Psoas muscle (tissue), 8 donors: ENCODE results near the gene AVEN. TPM values are rescaled to one million over a fixed set of nuclear protein-coding genes. Genes with fewer than 3 reads are reported as not detected.

ENCODE experiments used
- ATAC-seq, 4 donors: fragments of 200-7000 bp; cut with Tn5 transposase; one replicate each; pipeline ENCODE4 v1.9.1; 2020; ENCODE audit warnings: moderate library complexity in 3 of 4, mild to moderate bottlenecking in 2 of 4
- DNase-seq, 2 donors: peaks; one replicate each; pipeline ENCODE4 v3.0.0-alpha.2; 2020
- H3K27ac ChIP-seq: fragments of 200-600 bp; one replicate; pipeline ENCODE4 v1.8.0; 2022
- H3K27me3 ChIP-seq, 3 donors: fragments of 200-600 bp in 1 of 3; one replicate each; pipeline versions ENCODE4 v1.6.1 to v1.8.0; 2013 to 2022; ENCODE audit warnings: low read length in 2 of 3, mild to moderate bottlenecking in 2 of 3, moderate library complexity in 1 of 3; ENCODE audit not compliant: insufficient read depth in 3 of 3
- H3K36me3 ChIP-seq, 2 donors: fragments of 200-600 bp in 1 of 2; one replicate each; pipeline versions ENCODE4 v1.6.1 to v1.8.0; 2013 to 2022; ENCODE audit warnings: low read depth in 1 of 2, mild to moderate bottlenecking in 1 of 2, moderate library complexity in 1 of 2; ENCODE audit not compliant: insufficient read depth in 1 of 2
- H3K4me1 ChIP-seq: fragments of 200-600 bp; one replicate; pipeline ENCODE4 v1.8.0; 2022
- H3K4me3 ChIP-seq: fragments of 200-600 bp; one replicate; pipeline ENCODE4 v1.8.0; 2022; ENCODE audit warnings: mild to moderate bottlenecking
- H3K9me3 ChIP-seq: fragments of 200-600 bp; one replicate; pipeline ENCODE4 v1.8.0; 2022
- WGBS, 3 donors: extraction: QIAGEN DNeasy Blood & Tissue Kit; methylation state at CpG; one replicate each; pipeline versions ENCODE4 v1.1.6 to v1.1.7; 2013; 5-methylcytosine and 5-hydroxymethylcytosine counted together
- intact Hi-C, 2 donors: fragments of 100-400 bp; cut with DNase I; formaldehyde crosslinking; loops; one replicate each; pipeline versions ENCODE4 v1.11.0 to v1.14.2; 2022
- polyA plus RNA-seq, 3 donors: library from polyadenylated mRNA; stranded (reverse); fragments of 200-250 nt; gene quantifications; one replicate each; pipeline ENCODE4 v1.2.3, GENCODE V29; 2013
- total RNA-seq, 4 donors: library from RNA; stranded (reverse); fragmentation: NEBNext Ultra II Directional in 2 of 4; extraction: Animal tissue kit (Norgen Biotek cat#: 25700) in 2 of 4; gene quantifications; one replicate each; pipeline versions ENCODE4 v1.2.1 to v1.2.4, GENCODE V29; 2021 to 2023
- TF ChIP-seq, protein P1 (sequence below): fragments of 200-600 bp; IDR thresholded peaks from one replicate; pipeline ENCODE4 v1.8.0; 2022; ENCODE audit warnings: antibody characterized with exemption
- donor health status: healthy with polysubstance abuse.
- donor health status: DM: no; HTN: no; CAD: no; lungs with moderate emphysema.
- donor health status: Bipolar disorder and iron deficiency.
- donor health status: healthy.
- donor health status: DM: yes; HTN: yes; CAD: no.
- donor health status: DM: no; HTN: no; CAD: no.
- donor health status: DM: no; HTN: no; CAD: no.
- donor health status: DM: yes; HTN: yes; CAD: no.

Gene AVEN
- total and polyA plus RNA-seq, 7 donors = 17.2 to 30.3 (median 22.3) TPM

DNA sequence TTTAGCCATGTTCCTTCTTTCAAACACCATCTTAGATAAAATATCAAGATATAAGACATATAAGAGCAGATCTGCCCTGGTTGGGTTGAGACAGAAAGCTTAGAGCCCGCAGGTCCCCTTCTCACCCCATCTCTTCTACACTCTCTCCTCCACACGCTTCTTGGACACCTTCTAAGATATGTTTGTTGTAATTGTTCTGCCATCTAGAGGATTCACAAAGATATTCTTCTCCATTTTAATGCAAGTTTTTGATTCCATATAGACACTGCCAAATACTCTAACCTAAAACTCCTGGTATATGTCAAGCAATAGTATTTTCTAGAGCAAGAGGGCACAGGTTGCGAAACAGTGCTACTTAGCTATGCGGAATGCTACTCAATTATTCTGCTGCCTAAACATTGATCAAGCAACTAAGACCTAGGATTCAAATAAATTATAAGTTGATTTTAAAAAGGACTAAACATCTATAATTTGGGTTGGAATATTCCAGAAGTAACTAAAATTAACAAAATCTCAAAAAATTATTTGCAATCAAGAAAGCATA, 63.9 kb downstream of the AVEN start:
- peaks cover 3% of the 10 kb centered on the region for H3K4me1 ChIP-seq
- DNase-seq (no peak), ATAC-seq (no peak)
- WGBS, 3 donors = 88 to 97% (median 91%) methylated on average over 4 of the region's 4 CpGs
- H3K9me3 ChIP-seq = no peaks in the 10 kb centered on the region
- H3K36me3 ChIP-seq = no peaks in the 10 kb centered on the region
- TF ChIP-seq, protein P1, sequence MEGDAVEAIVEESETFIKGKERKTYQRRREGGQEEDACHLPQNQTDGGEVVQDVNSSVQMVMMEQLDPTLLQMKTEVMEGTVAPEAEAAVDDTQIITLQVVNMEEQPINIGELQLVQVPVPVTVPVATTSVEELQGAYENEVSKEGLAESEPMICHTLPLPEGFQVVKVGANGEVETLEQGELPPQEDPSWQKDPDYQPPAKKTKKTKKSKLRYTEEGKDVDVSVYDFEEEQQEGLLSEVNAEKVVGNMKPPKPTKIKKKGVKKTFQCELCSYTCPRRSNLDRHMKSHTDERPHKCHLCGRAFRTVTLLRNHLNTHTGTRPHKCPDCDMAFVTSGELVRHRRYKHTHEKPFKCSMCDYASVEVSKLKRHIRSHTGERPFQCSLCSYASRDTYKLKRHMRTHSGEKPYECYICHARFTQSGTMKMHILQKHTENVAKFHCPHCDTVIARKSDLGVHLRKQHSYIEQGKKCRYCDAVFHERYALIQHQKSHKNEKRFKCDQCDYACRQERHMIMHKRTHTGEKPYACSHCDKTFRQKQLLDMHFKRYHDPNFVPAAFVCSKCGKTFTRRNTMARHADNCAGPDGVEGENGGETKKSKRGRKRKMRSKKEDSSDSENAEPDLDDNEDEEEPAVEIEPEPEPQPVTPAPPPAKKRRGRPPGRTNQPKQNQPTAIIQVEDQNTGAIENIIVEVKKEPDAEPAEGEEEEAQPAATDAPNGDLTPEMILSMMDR = no peak
- no peaks in the 10 kb centered on the region for H3K27me3 ChIP-seq
- H3K4me3 ChIP-seq = no peak overlapping the region
- no peak overlapping the region for H3K27ac ChIP-seq
- intact Hi-C loops = no loop called here

DNA sequence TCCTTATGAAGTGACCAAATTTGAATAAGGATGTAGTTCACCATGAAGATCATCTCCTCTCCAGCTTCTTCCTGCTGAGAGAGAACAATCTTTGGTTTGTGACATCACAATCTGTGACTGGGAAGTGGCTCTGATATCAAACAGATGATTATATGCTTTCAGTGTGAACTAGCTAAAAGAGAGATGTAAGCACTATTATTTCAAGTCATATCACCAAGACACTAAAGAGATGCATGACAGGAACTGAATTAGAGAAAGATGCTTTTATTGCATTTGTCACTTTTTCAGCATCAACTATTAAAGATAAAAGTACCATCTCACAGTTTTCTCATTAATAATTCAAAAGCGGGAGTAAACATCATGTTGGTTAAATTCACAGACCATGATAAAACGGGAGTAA, 67.2 kb downstream of the AVEN start:
- DNase-seq (no peak), ATAC-seq (no peak)
- Histone ChIP-seq H3K4me3 (no peak overlapping the region), H3K27me3 (no peaks in the 10 kb centered on the region), H3K9me3 (no peaks in the 10 kb centered on the region), H3K27ac (no peak overlapping the region), H3K36me3 (no peaks in the 10 kb centered on the region), H3K4me1 (peaks cover 11% of the 10 kb centered on the region)
- intact Hi-C loops = no loop called here
- TF ChIP-seq, protein P1 = no peak
- WGBS, 3 donors = 85 to 89% (median 89%) methylated on average over 2 of the region's 2 CpGs

DNA sequence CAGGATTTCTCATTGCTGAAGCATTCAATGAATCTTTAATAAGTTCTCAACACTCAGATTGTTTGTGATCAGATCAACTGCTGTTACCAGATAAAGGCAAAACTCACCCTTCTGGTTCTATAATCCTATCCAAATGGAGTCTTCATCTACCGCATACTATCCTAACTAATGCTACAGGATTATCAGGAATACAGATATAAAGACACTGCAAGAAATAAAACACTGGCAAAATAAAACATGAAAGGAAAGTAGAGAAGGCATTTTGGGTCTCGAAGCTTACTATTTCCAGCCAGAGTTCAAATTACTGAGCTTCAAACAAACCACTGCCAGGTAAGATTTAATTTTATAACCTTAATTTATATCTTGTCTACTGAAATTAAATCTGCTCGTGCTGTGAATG, 70.2 kb downstream of the AVEN start:
- 35 to 53% (median 36%) methylated on average over 3 of the region's 3 CpGs for WGBS, 3 donors
- DNase-seq (no peak), ATAC-seq (no peak)
- peaks cover 11% of the 10 kb centered on the region for H3K4me1 ChIP-seq
- TF ChIP-seq, protein P1 = no peak
- H3K4me3 ChIP-seq = no peak overlapping the region
- H3K27me3 ChIP-seq = no peaks in the 10 kb centered on the region
- no peaks in the 10 kb centered on the region for H3K9me3 ChIP-seq
- no peak overlapping the region for H3K27ac ChIP-seq
- intact Hi-C loops = no loop called here
- no peaks in the 10 kb centered on the region for H3K36me3 ChIP-seq

DNA sequence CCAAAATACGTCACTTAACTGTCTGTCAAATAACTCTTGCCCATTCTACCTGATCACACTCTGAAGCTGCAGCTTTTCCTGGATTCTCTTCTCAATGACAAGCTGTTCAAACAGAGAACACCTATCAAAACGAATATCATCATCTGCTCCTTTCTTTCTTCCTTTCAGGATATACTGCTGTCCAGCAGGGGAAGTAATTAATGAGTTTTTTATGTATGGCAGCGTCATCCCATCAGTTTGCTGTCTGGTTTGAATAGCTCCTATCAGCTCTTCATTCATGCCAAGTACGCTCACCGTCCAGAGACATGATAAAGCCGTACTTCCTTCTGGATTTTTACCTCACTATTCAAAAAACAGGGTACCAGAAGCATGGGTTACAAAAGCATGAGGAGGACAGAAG, 70.8 kb downstream of the AVEN start, which contains the start of gene CHRM5:
CHRM5 (plus strand) TSS at position 274 of the 400 bp plus-strand sequence. CDS start 94,221 bp downstream, outside the sequence.
- TF ChIP-seq, protein P1 = no peak
- intact Hi-C loops = no loop called here
- WGBS, 3 donors = 64 to 65% (median 64%) methylated on average over 6 of the region's 6 CpGs

DNA sequence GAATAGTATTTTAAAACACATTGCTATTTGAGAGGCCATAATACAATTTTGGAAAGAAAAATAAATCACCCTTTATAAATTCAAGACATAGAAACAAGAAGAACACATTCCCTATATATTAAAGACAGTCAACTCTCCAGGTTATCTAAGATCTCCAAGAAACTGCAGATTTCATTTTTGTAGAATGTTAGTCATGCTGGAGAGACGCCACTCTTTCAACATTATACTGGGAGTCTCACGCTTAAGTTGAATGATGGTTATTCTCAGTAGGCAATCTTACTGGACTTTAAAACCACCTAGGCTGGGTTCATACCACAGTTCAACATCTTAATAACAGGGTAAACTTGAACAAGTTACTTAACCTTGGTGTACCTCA, 74.4 kb downstream of the AVEN start:
- TF ChIP-seq, protein P1 = no peak
- ATAC-seq = no peak
- WGBS, 3 donors = 93 to 98% (median 97%) methylated on average over 2 of the region's 2 CpGs
- no peak for DNase-seq
- Histone ChIP-seq H3K9me3 (no peaks in the 10 kb centered on the region), H3K4me1 (peaks cover 7% of the 10 kb centered on the region), H3K36me3 (no peaks in the 10 kb centered on the region), H3K27ac (no peak overlapping the region), H3K27me3 (no peaks in the 10 kb centered on the region), H3K4me3 (no peak overlapping the region)
- intact Hi-C loops = loop anchor here in 1 of 2 donors (5.0 kb wide), 1 partner anchor 227 kb away; no protein-coding TSS in a partner anchor

More for the DNA sequence above, 70.8 kb downstream of the AVEN start, which contains the start of gene CHRM5:
- Histone ChIP-seq H3K27ac (no peak within 1 kb of the TSS), H3K4me1 (peaks cover 11% of the 10 kb centered on the region), H3K9me3 (no peaks in the 10 kb centered on the region), H3K36me3 (no peaks in the 10 kb centered on the region), H3K27me3 (no peaks in the 10 kb centered on the region), H3K4me3 (no peak within 1 kb of the TSS)
- ATAC-seq (no peak), DNase-seq (no peak)
